ENCODE measurements around the gene CAPN10. TPM values are rescaled to one million over a fixed set of nuclear protein-coding genes. Genes with fewer than 3 reads are reported as not detected.
"Not testable (repeated sequence)": the region's sequence is repeated elsewhere in the genome, so short reads cannot be mapped to it uniquely, and the experiment has no call there.

The CAPN10 gene
- total RNA-seq (10 to 100 TPM; 15.0 to 39.2 TPM), polyA plus RNA-seq (ENCODE audit: insufficient read length in 2 of 2) (10 to 100 TPM; 44.3 to 50.8 TPM)
- long read RNA-seq, donor 1, partial matches to known transcripts: 5 of 7 reads
- long read RNA-seq, donor 1, other reads (novel, unspliced or antisense): 0 of 7 reads
- long read RNA-seq, donor 2: 0 reads
- long read RNA-seq, donor 3, partial matches to known transcripts: 0 of 1 reads
- long read RNA-seq, donor 3, other reads (novel, unspliced or antisense): 0 of 1 reads
- long read RNA-seq, donor 4, partial matches to known transcripts: 5 of 5 reads
- long read RNA-seq, donor 4, other reads (novel, unspliced or antisense): 0 of 5 reads

DNA sequence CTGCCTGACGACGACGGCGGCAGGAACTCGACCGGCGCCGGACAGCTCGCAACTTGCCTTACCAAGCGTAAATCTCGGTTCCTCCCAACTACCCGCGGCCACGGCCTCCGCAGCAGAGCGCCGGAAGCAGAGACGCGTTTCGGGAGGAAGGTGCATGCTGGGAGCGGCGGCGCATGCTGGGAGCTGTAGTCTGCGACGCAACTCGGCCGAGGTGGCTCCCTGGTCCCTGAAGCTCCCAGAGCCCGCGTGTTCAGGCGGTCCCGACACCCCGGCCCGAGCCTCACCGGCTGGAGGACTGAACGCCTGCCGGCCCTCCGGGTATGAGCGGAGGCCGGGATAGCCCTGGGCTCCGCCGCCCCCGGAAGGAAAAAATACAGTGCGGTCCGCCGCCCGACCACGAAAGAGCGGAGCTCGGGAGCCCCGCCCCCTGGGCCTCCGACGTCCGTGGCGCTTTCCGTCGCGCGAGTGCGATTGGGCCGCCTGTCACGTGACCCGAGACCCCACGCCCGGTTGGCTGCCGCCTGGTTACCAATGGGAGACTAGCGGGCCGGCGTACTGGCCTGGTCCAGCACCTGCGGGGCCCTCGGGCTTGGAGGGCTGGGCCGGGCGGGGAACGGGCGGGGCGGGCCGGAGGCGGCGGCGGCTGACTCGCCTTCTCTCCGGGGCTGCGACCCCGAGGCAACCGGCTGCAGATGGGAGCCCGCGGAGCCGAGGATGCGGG is at the start of gene CAPN10:
TSS of gene CAPN10 (plus strand) at position 537 of the 721 bp plus-strand sequence. CDS start at position 715, 178 bp downstream.
- Histone ChIP-seq H3K27ac (ENCODE audit: low read depth, low read length) (peak within 1 kb of the TSS; percentile 97), H3K9me3 (ENCODE audit: control insufficient read depth, insufficient read depth, low read length) (no peaks in the 10 kb centered on the region), H3K4me3 (ENCODE audit: low read depth, low read length) (peak within 1 kb of the TSS; percentile 97), H3K27me3 (ENCODE audit: control insufficient read depth, insufficient read depth, low read length) (no peaks in the 10 kb centered on the region), H3K36me3 (ENCODE audit: control insufficient read depth, insufficient read depth, low read length) (peaks cover 38% of the 10 kb centered on the region), H3K4me1 (ENCODE audit: control insufficient read depth, insufficient read depth, low read length) (peaks cover 34% of the 10 kb centered on the region)
- WGBS (ENCODE audit: insufficient coverage): under 1% methylated on average over 88 of the region's 88 CpGs
- peak; percentile 87 to 99 (median 92) for DNase-seq (ENCODE audit: low read depth in 4 of 6, low spot score in 6 of 6)

GRCh38 chr2:240538031-240538780 is 48.3 kb upstream of the CAPN10 start:
- H3K27me3 ChIP-seq (ENCODE audit: control insufficient read depth, insufficient read depth, low read length): no peaks in the 10 kb centered on the region
- no peaks in the 10 kb centered on the region for H3K9me3 ChIP-seq (ENCODE audit: control insufficient read depth, insufficient read depth, low read length)
- no peak for DNase-seq (ENCODE audit: low read depth in 4 of 6, low spot score in 6 of 6)
- no peak overlapping the region for H3K27ac ChIP-seq (ENCODE audit: low read depth, low read length)
- H3K4me1 ChIP-seq (ENCODE audit: control insufficient read depth, insufficient read depth, low read length): no peaks in the 10 kb centered on the region
- H3K4me3 ChIP-seq (ENCODE audit: low read depth, low read length): no peak overlapping the region
- H3K36me3 ChIP-seq (ENCODE audit: control insufficient read depth, insufficient read depth, low read length): peaks cover 13% of the 10 kb centered on the region
- WGBS (ENCODE audit: insufficient coverage): 95% methylated on average over 41 of the region's 43 CpGs

GRCh38 chr2:240539101-240539500 is 47.4 kb upstream of the CAPN10 start:
- H3K4me3 ChIP-seq (ENCODE audit: low read depth, low read length): not testable (repeated sequence)

DNA sequence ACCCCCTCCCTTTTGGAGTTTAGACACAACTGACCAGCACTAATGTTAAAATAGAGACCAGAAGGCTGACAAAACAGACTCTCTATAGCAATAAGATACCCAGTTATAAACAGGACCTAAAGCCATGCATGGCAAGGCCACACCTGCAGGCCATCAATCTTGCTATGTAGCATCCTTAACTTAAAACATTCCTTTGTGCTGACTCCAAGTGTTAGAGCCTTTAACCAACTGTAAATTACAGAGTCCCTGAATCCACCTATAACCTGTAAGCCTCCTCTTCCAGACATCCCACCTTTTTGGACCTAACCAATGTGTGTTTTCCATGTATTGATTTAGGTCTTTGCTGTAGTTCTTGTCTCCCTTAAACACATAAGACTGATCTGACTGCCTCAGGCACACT is 46.6 kb upstream of the CAPN10 start:
- no peak for DNase-seq (ENCODE audit: low read depth in 4 of 6, low spot score in 6 of 6)
- Histone ChIP-seq H3K27me3 (ENCODE audit: control insufficient read depth, insufficient read depth, low read length) (no peaks in the 10 kb centered on the region), H3K36me3 (ENCODE audit: control insufficient read depth, insufficient read depth, low read length) (peaks cover 11% of the 10 kb centered on the region), H3K4me1 (ENCODE audit: control insufficient read depth, insufficient read depth, low read length) (no peaks in the 10 kb centered on the region), H3K4me3 (ENCODE audit: low read depth, low read length) (no peak overlapping the region), H3K27ac (ENCODE audit: low read depth, low read length) (no peak overlapping the region), H3K9me3 (ENCODE audit: control insufficient read depth, insufficient read depth, low read length) (no peaks in the 10 kb centered on the region)

More at GRCh38 chr2:240539101-240539500, 47.4 kb upstream of the CAPN10 start:
- not testable (repeated sequence) for H3K9me3 ChIP-seq (ENCODE audit: control insufficient read depth, insufficient read depth, low read length); H3K27me3 ChIP-seq (ENCODE audit: control insufficient read depth, insufficient read depth, low read length); H3K4me1 ChIP-seq (ENCODE audit: control insufficient read depth, insufficient read depth, low read length); H3K27ac ChIP-seq (ENCODE audit: low read depth, low read length); DNase-seq (ENCODE audit: low read depth in 4 of 6, low spot score in 6 of 6)
- peaks cover 13% of the 10 kb centered on the region for H3K36me3 ChIP-seq (ENCODE audit: control insufficient read depth, insufficient read depth, low read length)
- 97% methylated on average over 17 of the region's 17 CpGs for WGBS (ENCODE audit: insufficient coverage)

GRCh38 chr2:240551288-240551687 is 35.2 kb upstream of the CAPN10 start:
- Histone ChIP-seq H3K9me3 (ENCODE audit: control insufficient read depth, insufficient read depth, low read length) (peaks cover 3% of the 10 kb centered on the region), H3K36me3 (ENCODE audit: control insufficient read depth, insufficient read depth, low read length) (peaks cover 21% of the 10 kb centered on the region), H3K4me3 (ENCODE audit: low read depth, low read length) (no peak overlapping the region), H3K27ac (ENCODE audit: low read depth, low read length) (no peak overlapping the region), H3K27me3 (ENCODE audit: control insufficient read depth, insufficient read depth, low read length) (no peaks in the 10 kb centered on the region), H3K4me1 (ENCODE audit: control insufficient read depth, insufficient read depth, low read length) (no peaks in the 10 kb centered on the region)
- 100% methylated on average over 2 of the region's 4 CpGs for WGBS (ENCODE audit: insufficient coverage)
- no peak for DNase-seq (ENCODE audit: low read depth in 4 of 6, low spot score in 6 of 6)

GRCh38 chr2:240551811-240552210 is 34.7 kb upstream of the CAPN10 start:
- H3K4me3 ChIP-seq (ENCODE audit: low read depth, low read length): no peak overlapping the region
- no CpG with 5 or more reads among the region's 1 CpG for WGBS (ENCODE audit: insufficient coverage)
- H3K27ac ChIP-seq (ENCODE audit: low read depth, low read length): no peak overlapping the region
- peaks cover 21% of the 10 kb centered on the region for H3K36me3 ChIP-seq (ENCODE audit: control insufficient read depth, insufficient read depth, low read length)
- H3K4me1 ChIP-seq (ENCODE audit: control insufficient read depth, insufficient read depth, low read length): peaks cover 4% of the 10 kb centered on the region
- DNase-seq (ENCODE audit: low read depth in 4 of 6, low spot score in 6 of 6): no peak
- peaks cover 3% of the 10 kb centered on the region for H3K9me3 ChIP-seq (ENCODE audit: control insufficient read depth, insufficient read depth, low read length)
- no peaks in the 10 kb centered on the region for H3K27me3 ChIP-seq (ENCODE audit: control insufficient read depth, insufficient read depth, low read length)

GRCh38 chr2:240553956-240554480 is 32.5 kb upstream of the CAPN10 start:
- Histone ChIP-seq H3K4me1 (ENCODE audit: control insufficient read depth, insufficient read depth, low read length) (peaks cover 22% of the 10 kb centered on the region), H3K27ac (ENCODE audit: low read depth, low read length) (no peak overlapping the region), H3K36me3 (ENCODE audit: control insufficient read depth, insufficient read depth, low read length) (peaks cover 23% of the 10 kb centered on the region), H3K4me3 (ENCODE audit: low read depth, low read length) (no peak overlapping the region), H3K27me3 (ENCODE audit: control insufficient read depth, insufficient read depth, low read length) (no peaks in the 10 kb centered on the region), H3K9me3 (ENCODE audit: control insufficient read depth, insufficient read depth, low read length) (peaks cover 3% of the 10 kb centered on the region)
- DNase-seq (ENCODE audit: low read depth in 4 of 6, low spot score in 6 of 6): no peak
- 88% methylated on average over 6 of the region's 7 CpGs for WGBS (ENCODE audit: insufficient coverage)

DNA sequence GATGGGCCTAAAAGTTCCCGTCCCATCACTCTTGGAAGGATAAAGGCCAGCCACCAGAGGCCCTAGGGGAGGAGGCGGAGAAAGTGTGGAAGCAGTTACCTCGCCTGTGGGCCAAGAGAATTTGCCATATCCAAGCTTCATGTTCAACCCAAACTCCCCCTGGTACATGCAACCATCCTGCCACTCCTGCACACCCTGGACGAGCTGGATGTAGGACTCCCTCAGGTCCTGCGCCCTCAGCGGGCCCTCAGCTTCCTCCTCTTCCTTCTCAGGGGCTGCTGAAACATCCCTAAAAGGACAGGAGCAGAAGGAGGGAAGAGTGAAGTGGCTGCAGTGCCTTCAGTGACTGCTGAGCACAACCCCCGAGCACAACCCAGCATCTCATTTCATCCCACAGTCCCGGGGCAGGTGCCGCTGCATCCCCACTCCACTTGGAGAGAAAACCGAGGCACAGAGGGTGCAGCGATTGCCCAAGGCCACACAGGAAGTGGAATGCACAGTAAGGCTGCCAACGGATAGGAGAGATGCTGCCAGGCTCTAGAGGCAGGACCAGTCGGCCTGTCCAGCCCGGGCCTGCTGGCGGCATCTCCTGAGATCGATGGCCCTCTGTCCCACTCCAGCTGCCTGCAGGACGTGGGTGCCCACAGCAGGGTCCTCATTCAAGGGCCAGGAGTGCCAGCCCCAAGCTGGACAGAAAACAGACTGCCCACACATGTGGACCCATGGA is 31.6 kb upstream of the CAPN10 start:
- peaks cover 22% of the 10 kb centered on the region for H3K4me1 ChIP-seq (ENCODE audit: control insufficient read depth, insufficient read depth, low read length)
- no peak overlapping the region for H3K27ac ChIP-seq (ENCODE audit: low read depth, low read length)
- no peak overlapping the region for H3K4me3 ChIP-seq (ENCODE audit: low read depth, low read length)
- peaks cover 3% of the 10 kb centered on the region for H3K9me3 ChIP-seq (ENCODE audit: control insufficient read depth, insufficient read depth, low read length)
- peaks cover 23% of the 10 kb centered on the region for H3K36me3 ChIP-seq (ENCODE audit: control insufficient read depth, insufficient read depth, low read length)
- 92% methylated on average over 11 of the region's 17 CpGs for WGBS (ENCODE audit: insufficient coverage)
- H3K27me3 ChIP-seq (ENCODE audit: control insufficient read depth, insufficient read depth, low read length): no peaks in the 10 kb centered on the region
- DNase-seq (ENCODE audit: low read depth in 4 of 6, low spot score in 6 of 6): no peak

Measured in spinal cord (tissue), 10 donors.